ENCODE data around the gene FCRL5. TPM values are rescaled to one million over a fixed set of nuclear protein-coding genes. Genes with fewer than 3 reads are reported as not detected.

FCRL5 gene
- total and polyA plus RNA-seq, 7 donors = 0.60 to 10.2 TPM; not detected in 5

GRCh38 chr1:157585984-157586383, 33.7 kb upstream of the FCRL5 start:
- TF ChIP-seq EP300 (IDR thresholded peaks at IDR 0.05) (no peak), POLR2AphosphoS5 (IDR thresholded peaks at IDR 0.05) (no peak), CTCF (IDR thresholded peaks at IDR 0.05) (no peak), POLR2A (IDR thresholded peaks at IDR 0.05) (no peak)
- H3K36me3 ChIP-seq = no peaks in the 10 kb centered on the region
- intact Hi-C loops (cut with DNase I) = no loop called here
- no peaks in the 10 kb centered on the region for H3K4me1 ChIP-seq
- peaks cover 0 to 20% (median 0%) of the 10 kb centered on the region in 3 donors for H3K27me3 ChIP-seq
- H3K4me3 ChIP-seq = no peak overlapping the region
- 42 to 64% methylated on average over 4 of the region's 4 CpGs for WGBS, 2 donors
- peaks cover 0 to 8% (median 0%) of the 10 kb centered on the region in 4 donors for H3K9me3 ChIP-seq
- H3K27ac ChIP-seq = no peak overlapping the region
- no peak for DNase-seq

GRCh38 chr1:157584503-157584902, 32.2 kb upstream of the FCRL5 start:
- H3K4me3 ChIP-seq = no peak overlapping the region
- peaks cover 0 to 8% (median 0%) of the 10 kb centered on the region in 4 donors for H3K9me3 ChIP-seq
- no peak overlapping the region for H3K27ac ChIP-seq
- TF ChIP-seq POLR2AphosphoS5 (IDR thresholded peaks at IDR 0.05) = no peak
- no peak for TF ChIP-seq EP300 (IDR thresholded peaks at IDR 0.05)
- no peak for TF ChIP-seq POLR2A (IDR thresholded peaks at IDR 0.05)
- no peak for TF ChIP-seq CTCF (IDR thresholded peaks at IDR 0.05)
- H3K4me1 ChIP-seq = no peaks in the 10 kb centered on the region
- DNase-seq = no peak
- H3K27me3 ChIP-seq = peaks cover 0 to 20% (median 0%) of the 10 kb centered on the region in 3 donors
- intact Hi-C loops (cut with DNase I) = no loop called here
- WGBS, 2 donors = 53 to 72% methylated on average over 3 of the region's 3 CpGs
- no peaks in the 10 kb centered on the region for H3K36me3 ChIP-seq

GRCh38 chr1:157580828-157581210, 28.5 kb upstream of the FCRL5 start:
- WGBS, 2 donors = 77 to 79% methylated on average over 1 of the region's 1 CpG
- no peak for DNase-seq
- peaks cover 0 to 5% (median 0%) of the 10 kb centered on the region in 3 donors for H3K27me3 ChIP-seq
- no peak overlapping the region for H3K4me3 ChIP-seq
- H3K4me1 ChIP-seq = no peaks in the 10 kb centered on the region
- TF ChIP-seq POLR2A (IDR thresholded peaks at IDR 0.05) = no peak
- no peak for TF ChIP-seq CTCF (IDR thresholded peaks at IDR 0.05)
- TF ChIP-seq POLR2AphosphoS5 (IDR thresholded peaks at IDR 0.05) = no peak
- no peak for TF ChIP-seq EP300 (IDR thresholded peaks at IDR 0.05)
- peaks cover 0 to 8% (median 0%) of the 10 kb centered on the region in 4 donors for H3K9me3 ChIP-seq
- intact Hi-C loops (cut with DNase I) = no loop called here
- H3K27ac ChIP-seq = no peak overlapping the region
- no peaks in the 10 kb centered on the region for H3K36me3 ChIP-seq

GRCh38 chr1:157580179-157580827, 28.0 kb upstream of the FCRL5 start:
- no peaks in the 10 kb centered on the region for H3K4me1 ChIP-seq
- no peaks in the 10 kb centered on the region for H3K36me3 ChIP-seq
- TF ChIP-seq CTCF (IDR thresholded peaks at IDR 0.05) (peak in 3 of 4 experiments; percentile 30 to 54 (median 40)), EP300 (IDR thresholded peaks at IDR 0.05) (no peak)
- WGBS, 2 donors = 9 to 15% methylated on average over 4 of the region's 4 CpGs
- H3K9me3 ChIP-seq = peaks cover 0 to 8% (median 0%) of the 10 kb centered on the region in 4 donors
- H3K27ac ChIP-seq = no peak overlapping the region
- peaks cover 0 to 5% (median 0%) of the 10 kb centered on the region in 3 donors for H3K27me3 ChIP-seq
- H3K4me3 ChIP-seq = no peak overlapping the region
- intact Hi-C loops (cut with DNase I) = no loop called here
- no peak for DNase-seq

GRCh38 chr1:157577420-157577819, 25.1 kb upstream of the FCRL5 start:
- 89 to 91% methylated on average over 3 of the region's 3 CpGs for WGBS, 2 donors
- no peaks in the 10 kb centered on the region for H3K36me3 ChIP-seq
- intact Hi-C loops (cut with DNase I) = no loop called here
- DNase-seq = no peak
- no peak overlapping the region for H3K27ac ChIP-seq
- H3K27me3 ChIP-seq = no peaks in the 10 kb centered on the region
- no peaks in the 10 kb centered on the region for H3K4me1 ChIP-seq
- no peak for TF ChIP-seq POLR2AphosphoS5 (IDR thresholded peaks at IDR 0.05)
- TF ChIP-seq POLR2A (IDR thresholded peaks at IDR 0.05) = no peak
- TF ChIP-seq CTCF (IDR thresholded peaks at IDR 0.05) = no peak
- no peak for TF ChIP-seq EP300 (IDR thresholded peaks at IDR 0.05)
- no peak overlapping the region for H3K4me3 ChIP-seq
- H3K9me3 ChIP-seq = no peaks in the 10 kb centered on the region
